Keratinocyte (primary cell): ENCODE results near the gene IGHMBP2. TPM values are rescaled to one million over a fixed set of nuclear protein-coding genes. Genes with fewer than 3 reads are reported as not detected.
A peak's percentile ranks its signal among the peaks of the same experiment; 100 is the strongest.

Experiments
- DNase-seq: peaks from one replicate; pipeline ENCODE4 v3.0.0-alpha.2; 2011; ENCODE audit warnings: low read depth, missing footprints, low spot score
- FAIRE-seq: peaks from 2 replicates; lab custom pipeline; 2011; peaks lifted over from hg19 to GRCh38; lab: Jason Lieb, UNC
- H2AFZ ChIP-seq: 2 replicates; pipeline ENCODE4 v1.6.0; 2012; ENCODE audit warnings: low read length, control low read depth, inconsistent platforms; ENCODE audit not compliant: control insufficient read depth
- H3K27ac ChIP-seq: 2 replicates; pipeline ENCODE4 v1.5.1; 2011; ENCODE audit warnings: low read length; ENCODE audit not compliant: control insufficient read depth, insufficient read depth
- H3K27me3 ChIP-seq: 3 replicates; pipeline ENCODE4 v1.6.0; 2011; ENCODE audit warnings: low read length; ENCODE audit not compliant: control insufficient read depth, insufficient read depth; ENCODE audit errors: extremely low read depth
- H3K36me3 ChIP-seq, 2 experiments: 2 replicates in 1 of 2; 3 replicates in 1 of 2; pipeline ENCODE4 v1.5.1; 2011; ENCODE audit warnings: low read length in 2 of 2, mild to moderate bottlenecking in 1 of 2; ENCODE audit not compliant: control insufficient read depth in 2 of 2, insufficient read depth in 2 of 2; ENCODE audit errors: extremely low read depth in 1 of 2
- H3K4me1 ChIP-seq: 3 replicates; pipeline ENCODE4 v1.5.1; 2011; ENCODE audit warnings: low read length; ENCODE audit not compliant: control insufficient read depth, insufficient read depth; ENCODE audit errors: extremely low read depth
- H3K4me2 ChIP-seq: 3 replicates; pipeline ENCODE4 v1.6.0; 2011; ENCODE audit warnings: low read depth, low read length; ENCODE audit not compliant: control insufficient read depth, insufficient read depth; ENCODE audit errors: extremely low read depth
- H3K4me3 ChIP-seq, 3 experiments: fragments of 200-600 bp in 1 of 3; sonication (generic) in 1 of 3; 2 replicates in 2 of 3; 3 replicates in 1 of 3; pipeline ENCODE4 v1.5.1; 2011 to 2016; ENCODE audit warnings: low read length in 3 of 3, mild to moderate bottlenecking in 3 of 3, control low read depth in 2 of 3, inconsistent platforms in 1 of 3, low read depth in 1 of 3, mixed read lengths in 1 of 3, mixed run types in 1 of 3, moderate library complexity in 1 of 3; ENCODE audit not compliant: control insufficient read depth in 2 of 3, insufficient read depth in 2 of 3; ENCODE audit errors: extremely low read depth in 1 of 3
- H3K79me2 ChIP-seq: 2 replicates; pipeline ENCODE4 v1.6.0; 2012; ENCODE audit warnings: low read length; ENCODE audit not compliant: control insufficient read depth, insufficient read depth
- H3K9ac ChIP-seq: 3 replicates; pipeline ENCODE4 v1.6.0; 2011; ENCODE audit warnings: low read length; ENCODE audit not compliant: control insufficient read depth, insufficient read depth; ENCODE audit errors: extremely low read depth
- H3K9me1 ChIP-seq: 3 replicates; pipeline ENCODE4 v1.6.0; 2011; ENCODE audit warnings: low read length; ENCODE audit not compliant: control insufficient read depth, insufficient read depth; ENCODE audit errors: extremely low read depth
- H3K9me3 ChIP-seq: 2 replicates; pipeline ENCODE4 v1.5.1; 2012; ENCODE audit warnings: low read depth, low read length; ENCODE audit not compliant: control insufficient read depth
- H4K20me1 ChIP-seq: 3 replicates; pipeline ENCODE4 v1.6.0; 2011; ENCODE audit warnings: low read length; ENCODE audit not compliant: control insufficient read depth, insufficient read depth; ENCODE audit errors: extremely low read depth
- EZH2 ChIP-seq: IDR thresholded peaks from one replicate; pipeline ENCODE4 v1.6.1; 2012; ENCODE audit warnings: inconsistent platforms, mild to moderate bottlenecking, low read length, moderate library complexity
- dilution Hi-C: fragments of 300-500 bp; cut with MboI; formaldehyde crosslinking; loops from one replicate; pipeline ENCODE4 v1.7.0; 2020; ENCODE audit warnings: low sequenced_read_pairs; ENCODE audit not compliant: extremely low pct_ligation_motif_present
- polyA plus RNA-seq, 5 experiments: library from polyadenylated mRNA; depleted of rRNA in 3 of 5; stranded (reverse) in 3 of 5; stranded (forward) in 1 of 5; unstranded in 1 of 5; fragments of >200 nt; gene quantifications; 1 replicate in 1 of 5; 2 replicates in 3 of 5; 3 replicates in 1 of 5; pipeline versions ENCODE4 v1.2.1 to v1.2.3, GENCODE V29; 2011 to 2012; ENCODE audit warnings: missing spikeins in 2 of 5, low read depth in 1 of 5, low replicate concordance in 1 of 5
- TF ChIP-seq, protein P1 (sequence below), 3 experiments: IDR thresholded peaks in 1 of 3; conservative IDR thresholded peaks in 1 of 3; optimal IDR thresholded peaks in 1 of 3; 2 replicates in 2 of 3; 3 replicates in 1 of 3; pipeline versions ENCODE3 to v1.5.1; 2011; ENCODE audit warnings: low read length in 3 of 3, mild to moderate bottlenecking in 3 of 3, moderate library complexity in 2 of 3, control low read depth in 1 of 3, inconsistent platforms in 1 of 3; ENCODE audit not compliant: insufficient read depth in 2 of 3; ENCODE audit errors: extremely low read depth in 1 of 3

The IGHMBP2 gene
- polyA plus RNA-seq, 1 donor (not counting 4 experiments of a cell fraction or from before 2014, with no cell fraction given), result 10.0 TPM

DNA sequence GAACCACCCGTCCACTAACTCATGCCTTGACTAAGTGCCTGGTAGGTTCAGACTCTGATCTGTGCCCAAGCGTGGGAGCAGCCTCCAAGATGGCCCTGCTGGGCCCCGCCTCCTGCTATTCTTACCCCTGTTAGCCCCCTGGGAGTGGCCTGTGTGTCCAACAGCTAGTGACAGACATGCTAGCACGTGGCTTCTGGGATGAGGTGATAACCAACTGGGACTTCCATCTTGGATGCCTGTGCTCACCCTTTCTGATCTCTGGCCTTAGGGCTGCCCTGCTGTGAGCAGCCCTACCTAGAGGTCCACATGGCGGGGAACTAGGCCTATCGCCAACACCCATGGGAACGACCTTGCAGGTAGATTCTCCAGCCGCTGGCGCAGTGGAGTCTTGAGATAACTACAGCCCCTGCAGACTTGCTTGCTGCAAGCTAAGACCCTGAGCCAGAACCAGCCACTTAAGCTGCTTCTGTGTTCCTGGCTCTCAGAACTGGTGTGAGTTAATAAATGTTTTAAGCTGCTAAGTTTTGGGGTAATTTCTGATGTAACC is 2.8 kb upstream of the IGHMBP2 start:
- no peak for DNase-seq
- Histone ChIP-seq H3K4me1 (peaks cover 18% of the 10 kb centered on the region), H2AFZ (no peak overlapping the region), H3K27ac (no peak overlapping the region), H3K9me1 (no peaks in the 10 kb centered on the region), H3K9ac (no peak overlapping the region), H3K4me2 (no peak overlapping the region), H3K36me3 (peaks cover 22 to 41% of the 10 kb centered on the region in 2 experiments), H3K9me3 (no peaks in the 10 kb centered on the region), H4K20me1 (no peaks in the 10 kb centered on the region), H3K27me3 (no peaks in the 10 kb centered on the region), H3K4me3 (no peak overlapping the region), H3K79me2 (peaks cover 55% of the 10 kb centered on the region)
- TF ChIP-seq, protein P1, sequence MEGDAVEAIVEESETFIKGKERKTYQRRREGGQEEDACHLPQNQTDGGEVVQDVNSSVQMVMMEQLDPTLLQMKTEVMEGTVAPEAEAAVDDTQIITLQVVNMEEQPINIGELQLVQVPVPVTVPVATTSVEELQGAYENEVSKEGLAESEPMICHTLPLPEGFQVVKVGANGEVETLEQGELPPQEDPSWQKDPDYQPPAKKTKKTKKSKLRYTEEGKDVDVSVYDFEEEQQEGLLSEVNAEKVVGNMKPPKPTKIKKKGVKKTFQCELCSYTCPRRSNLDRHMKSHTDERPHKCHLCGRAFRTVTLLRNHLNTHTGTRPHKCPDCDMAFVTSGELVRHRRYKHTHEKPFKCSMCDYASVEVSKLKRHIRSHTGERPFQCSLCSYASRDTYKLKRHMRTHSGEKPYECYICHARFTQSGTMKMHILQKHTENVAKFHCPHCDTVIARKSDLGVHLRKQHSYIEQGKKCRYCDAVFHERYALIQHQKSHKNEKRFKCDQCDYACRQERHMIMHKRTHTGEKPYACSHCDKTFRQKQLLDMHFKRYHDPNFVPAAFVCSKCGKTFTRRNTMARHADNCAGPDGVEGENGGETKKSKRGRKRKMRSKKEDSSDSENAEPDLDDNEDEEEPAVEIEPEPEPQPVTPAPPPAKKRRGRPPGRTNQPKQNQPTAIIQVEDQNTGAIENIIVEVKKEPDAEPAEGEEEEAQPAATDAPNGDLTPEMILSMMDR (optimal IDR thresholded peaks at IDR 0.05 in 1 of 3, IDR thresholded peaks at IDR 0.05 in 1 of 3, conservative IDR thresholded peaks at IDR 0.05 in 1 of 3; ENCODE audit: extremely low read depth in 1 of 3, insufficient read depth in 2 of 3, low read length in 3 of 3), result no peak
- no peak for TF ChIP-seq EZH2
- dilution Hi-C loops, result no loop called here
- no peak for FAIRE-seq

DNA sequence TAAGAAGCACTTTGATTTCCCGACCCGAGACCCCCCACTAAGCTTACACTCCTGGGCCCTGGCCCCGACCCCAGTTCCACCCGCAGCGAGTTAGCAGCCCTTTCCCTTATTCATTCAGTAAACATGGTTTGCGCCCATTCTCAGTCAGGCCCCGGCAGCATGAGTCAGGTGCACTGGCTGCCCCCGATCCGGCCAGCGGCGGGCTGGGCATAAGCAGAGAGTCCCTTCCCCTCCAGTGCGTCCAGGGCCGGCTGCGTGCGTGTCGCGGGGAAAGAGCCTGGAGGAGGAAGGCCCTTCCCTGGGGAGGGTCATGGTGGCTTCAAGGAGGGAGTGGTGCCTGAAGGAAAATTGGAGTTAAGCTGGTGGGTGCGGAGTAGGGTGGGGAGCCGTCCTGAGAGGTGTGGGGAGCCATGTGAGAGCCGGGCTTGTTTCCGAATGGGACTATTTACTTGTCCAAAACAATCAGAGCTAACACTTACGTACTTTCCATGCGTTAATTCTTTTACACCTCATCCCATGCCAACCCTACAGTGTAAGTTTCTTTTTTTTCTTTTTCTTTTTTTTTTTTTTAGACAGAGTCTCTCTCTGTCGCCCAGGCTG is 657 bp downstream of the IGHMBP2 start:
- dilution Hi-C loops, result no loop called here
- peak overlapping the region; percentile 99 for H2AFZ ChIP-seq
- TF ChIP-seq, protein P1 (optimal IDR thresholded peaks at IDR 0.05 in 1 of 3, IDR thresholded peaks at IDR 0.05 in 1 of 3, conservative IDR thresholded peaks at IDR 0.05 in 1 of 3; ENCODE audit: extremely low read depth in 1 of 3, insufficient read depth in 2 of 3, low read length in 3 of 3), result no peak
- TF ChIP-seq EZH2, result no peak
- peak overlapping the region; percentile 53 to 96 (median 92) for H3K4me3 ChIP-seq
- H3K4me1 ChIP-seq, result peaks cover 19% of the 10 kb centered on the region
- peaks cover 19 to 21% of the 10 kb centered on the region in 2 experiments for H3K36me3 ChIP-seq
- H3K27ac ChIP-seq, result peak overlapping the region; percentile 84
- H3K9ac ChIP-seq, result peak overlapping the region; percentile 94
- no peak for DNase-seq
- no peaks in the 10 kb centered on the region for H3K9me1 ChIP-seq
- peak overlapping the region; percentile 92 for H3K4me2 ChIP-seq
- no peaks in the 10 kb centered on the region for H3K27me3 ChIP-seq
- FAIRE-seq, result no peak
- H3K79me2 ChIP-seq, result peaks cover 56% of the 10 kb centered on the region
- H3K9me3 ChIP-seq, result no peaks in the 10 kb centered on the region
- H4K20me1 ChIP-seq, result no peaks in the 10 kb centered on the region
